ENCODE results near the gene APH1B. TPM values are rescaled to one million over a fixed set of nuclear protein-coding genes. Genes with fewer than 3 reads are reported as not detected.

The APH1B gene
- total and polyA plus RNA-seq, 9 donors, result 9.1 to 25.2 (median 20.0) TPM

DNA sequence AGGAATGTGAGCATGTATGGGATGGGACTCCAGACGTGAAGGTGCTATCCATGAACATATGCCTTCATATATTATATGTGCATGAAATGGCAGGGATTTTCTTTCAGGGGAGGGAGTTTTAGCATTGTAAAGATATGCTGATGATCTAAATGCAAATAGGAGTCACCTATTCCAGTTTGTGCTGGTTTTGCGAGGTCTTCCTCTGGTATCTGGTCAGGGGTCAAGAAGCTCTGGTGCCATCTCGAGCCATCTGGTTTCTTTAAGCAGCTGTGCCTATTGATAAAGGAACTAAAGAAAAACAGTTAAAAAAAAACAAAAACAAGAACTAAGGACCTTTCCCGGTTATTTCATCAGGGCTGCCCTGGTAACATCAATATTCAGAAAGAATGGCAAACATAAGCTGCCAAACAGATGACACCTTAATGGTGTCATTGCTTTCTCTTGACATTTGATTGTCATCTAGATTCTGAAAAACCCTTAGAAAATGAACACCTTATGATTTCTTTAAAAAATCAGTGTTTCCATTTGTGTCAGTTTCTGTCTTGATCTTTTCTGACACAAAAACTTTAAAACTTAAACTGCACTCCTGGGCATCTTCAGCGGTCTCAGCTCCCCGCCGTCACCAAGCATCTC is 22.7 kb downstream of the APH1B start:
- WGBS, 3 donors, result 76 to 85% (median 82%) methylated on average over 7 of the region's 7 CpGs
- intact Hi-C loops (cut with DNase I), result loop anchor here in 1 of 4 donors (10.0 kb wide), 1 partner anchor 85 kb away; the partner anchor contains the start of gene CA12
- no peaks in the 10 kb centered on the region for H3K36me3 ChIP-seq

DNA sequence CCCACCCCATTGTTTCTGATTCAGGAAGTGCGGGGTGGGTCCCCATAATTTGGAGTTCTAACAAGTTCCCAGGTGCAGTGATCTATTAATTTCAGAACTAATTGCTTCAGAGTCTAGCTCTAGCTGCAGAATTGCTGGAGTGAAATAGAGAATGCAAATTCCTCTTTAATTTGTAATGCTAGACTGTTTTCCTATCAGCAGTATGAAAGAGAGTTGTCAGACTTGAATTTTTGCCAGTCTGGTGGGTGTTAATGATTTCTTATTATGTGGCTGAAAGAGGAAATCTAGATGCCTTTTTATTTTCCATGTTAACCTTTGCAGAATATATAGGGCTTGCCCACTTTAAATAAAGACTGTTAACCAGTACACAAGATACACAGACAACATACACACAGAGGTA is 23.7 kb downstream of the APH1B start:
- WGBS, 3 donors, result 92 to 96% (median 95%) methylated on average over 1 of the region's 1 CpG
- no peak for TF ChIP-seq EP300 (IDR thresholded peaks at IDR 0.05)
- TF ChIP-seq, protein P1, sequence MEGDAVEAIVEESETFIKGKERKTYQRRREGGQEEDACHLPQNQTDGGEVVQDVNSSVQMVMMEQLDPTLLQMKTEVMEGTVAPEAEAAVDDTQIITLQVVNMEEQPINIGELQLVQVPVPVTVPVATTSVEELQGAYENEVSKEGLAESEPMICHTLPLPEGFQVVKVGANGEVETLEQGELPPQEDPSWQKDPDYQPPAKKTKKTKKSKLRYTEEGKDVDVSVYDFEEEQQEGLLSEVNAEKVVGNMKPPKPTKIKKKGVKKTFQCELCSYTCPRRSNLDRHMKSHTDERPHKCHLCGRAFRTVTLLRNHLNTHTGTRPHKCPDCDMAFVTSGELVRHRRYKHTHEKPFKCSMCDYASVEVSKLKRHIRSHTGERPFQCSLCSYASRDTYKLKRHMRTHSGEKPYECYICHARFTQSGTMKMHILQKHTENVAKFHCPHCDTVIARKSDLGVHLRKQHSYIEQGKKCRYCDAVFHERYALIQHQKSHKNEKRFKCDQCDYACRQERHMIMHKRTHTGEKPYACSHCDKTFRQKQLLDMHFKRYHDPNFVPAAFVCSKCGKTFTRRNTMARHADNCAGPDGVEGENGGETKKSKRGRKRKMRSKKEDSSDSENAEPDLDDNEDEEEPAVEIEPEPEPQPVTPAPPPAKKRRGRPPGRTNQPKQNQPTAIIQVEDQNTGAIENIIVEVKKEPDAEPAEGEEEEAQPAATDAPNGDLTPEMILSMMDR (IDR thresholded peaks at IDR 0.05), result no peak
- no peak for TF ChIP-seq POLR2A (IDR thresholded peaks at IDR 0.05)
- no peaks in the 10 kb centered on the region for H3K36me3 ChIP-seq
- no peak overlapping the region for H3K27ac ChIP-seq
- no peaks in the 10 kb centered on the region for H3K4me1 ChIP-seq (ENCODE audit: insufficient read depth)
- intact Hi-C loops (cut with DNase I), result no loop called here
- DNase-seq, result no peak
- H3K4me3 ChIP-seq, result no peak overlapping the region
- no peaks in the 10 kb centered on the region for H3K27me3 ChIP-seq
- H3K9me3 ChIP-seq, result no peaks in the 10 kb centered on the region

More for the DNA sequence above, 22.7 kb downstream of the APH1B start:
- Histone ChIP-seq H3K4me1 (ENCODE audit: insufficient read depth) (no peaks in the 10 kb centered on the region), H3K27ac (no peak overlapping the region), H3K27me3 (no peaks in the 10 kb centered on the region), H3K4me3 (no peak overlapping the region), H3K9me3 (no peaks in the 10 kb centered on the region)
- no peak for TF ChIP-seq EP300 (IDR thresholded peaks at IDR 0.05)
- TF ChIP-seq, protein P1 (IDR thresholded peaks at IDR 0.05), result no peak
- no peak for TF ChIP-seq POLR2A (IDR thresholded peaks at IDR 0.05)
- no peak for DNase-seq

GRCh38 chr15:63305260-63305659 is 27.9 kb downstream of the APH1B start:
- Histone ChIP-seq H3K36me3 (no peaks in the 10 kb centered on the region), H3K27ac (no peak overlapping the region), H3K4me3 (no peak overlapping the region), H3K27me3 (no peaks in the 10 kb centered on the region), H3K4me1 (ENCODE audit: insufficient read depth) (no peaks in the 10 kb centered on the region), H3K9me3 (no peaks in the 10 kb centered on the region)
- intact Hi-C loops (cut with DNase I), result no loop called here
- 92 to 95% (median 94%) methylated on average over 5 of the region's 5 CpGs for WGBS, 3 donors
- DNase-seq, result no peak
- no peak for TF ChIP-seq EP300 (IDR thresholded peaks at IDR 0.05)

DNA sequence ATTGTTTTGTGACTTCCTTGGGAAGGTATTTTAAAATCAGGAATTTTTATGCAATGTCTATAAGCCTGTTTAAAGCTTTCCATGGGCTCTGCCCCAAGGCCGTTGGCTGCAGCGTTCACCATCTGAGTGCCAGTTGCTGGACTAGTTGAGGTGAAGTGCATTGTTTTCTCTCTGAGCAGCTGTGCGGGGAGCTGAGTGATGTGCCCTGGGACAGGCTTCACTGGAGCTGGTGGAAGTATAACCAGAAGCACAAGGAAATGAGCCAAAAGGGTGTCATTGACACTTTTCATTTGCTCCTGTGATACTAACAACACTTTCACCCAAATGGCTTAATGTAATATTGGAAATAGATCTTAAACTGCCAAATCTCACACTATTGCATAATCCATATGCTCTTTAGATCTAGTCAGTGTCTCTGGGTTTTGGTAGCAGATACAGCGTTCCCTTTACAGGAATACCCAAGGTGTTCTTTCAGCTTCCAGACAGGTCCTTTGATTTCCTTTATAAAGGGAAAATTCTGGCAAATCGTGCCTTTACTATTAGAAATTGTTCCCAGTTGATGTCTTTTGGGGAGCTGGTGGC is 29.2 kb downstream of the APH1B start:
- no peaks in the 10 kb centered on the region for H3K9me3 ChIP-seq
- intact Hi-C loops (cut with DNase I), result no loop called here
- H3K27ac ChIP-seq, result no peak overlapping the region
- no peak overlapping the region for H3K4me3 ChIP-seq
- TF ChIP-seq, protein P1 (IDR thresholded peaks at IDR 0.05), result no peak
- TF ChIP-seq POLR2A (IDR thresholded peaks at IDR 0.05) (no peak), EP300 (IDR thresholded peaks at IDR 0.05) (no peak)
- 88 to 94% (median 90%) methylated on average over 5 of the region's 5 CpGs for WGBS, 3 donors
- H3K36me3 ChIP-seq, result no peaks in the 10 kb centered on the region
- H3K4me1 ChIP-seq (ENCODE audit: insufficient read depth), result no peaks in the 10 kb centered on the region
- no peak for DNase-seq
- H3K27me3 ChIP-seq, result no peaks in the 10 kb centered on the region

DNA sequence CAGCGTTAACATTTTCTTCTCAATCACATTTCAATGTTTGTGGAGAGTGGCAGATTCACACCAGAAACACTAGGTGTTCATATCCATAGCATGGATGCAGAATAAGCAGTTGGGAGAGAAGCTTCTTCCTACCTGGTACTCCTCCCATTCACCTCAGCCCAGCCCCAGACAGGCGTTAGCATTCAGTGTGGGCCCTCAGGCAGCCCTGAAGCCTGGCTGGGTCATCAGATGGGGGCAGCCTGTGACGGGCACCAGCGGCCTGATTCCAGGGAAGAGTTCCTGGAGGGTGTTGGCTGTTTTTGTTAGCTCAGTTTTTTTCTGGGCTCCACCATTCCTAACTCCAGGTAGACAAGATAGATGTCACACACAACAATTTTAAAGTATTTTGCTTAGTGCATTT is 31.1 kb downstream of the APH1B start:
- Histone ChIP-seq H3K4me3 (no peak overlapping the region), H3K27ac (no peak overlapping the region), H3K36me3 (no peaks in the 10 kb centered on the region), H3K9me3 (no peaks in the 10 kb centered on the region), H3K4me1 (ENCODE audit: insufficient read depth) (no peaks in the 10 kb centered on the region), H3K27me3 (no peaks in the 10 kb centered on the region)
- 83 to 94% (median 91%) methylated on average over 4 of the region's 4 CpGs for WGBS, 3 donors
- intact Hi-C loops (cut with DNase I), result no loop called here
- TF ChIP-seq POLR2A (IDR thresholded peaks at IDR 0.05) (no peak), EP300 (IDR thresholded peaks at IDR 0.05) (no peak)
- TF ChIP-seq, protein P1 (IDR thresholded peaks at IDR 0.05), result no peak
- DNase-seq, result no peak

Data from ovary (tissue), 9 donors.